ENCODE results near the gene ZNF763.

ZNF763 gene

DNA sequence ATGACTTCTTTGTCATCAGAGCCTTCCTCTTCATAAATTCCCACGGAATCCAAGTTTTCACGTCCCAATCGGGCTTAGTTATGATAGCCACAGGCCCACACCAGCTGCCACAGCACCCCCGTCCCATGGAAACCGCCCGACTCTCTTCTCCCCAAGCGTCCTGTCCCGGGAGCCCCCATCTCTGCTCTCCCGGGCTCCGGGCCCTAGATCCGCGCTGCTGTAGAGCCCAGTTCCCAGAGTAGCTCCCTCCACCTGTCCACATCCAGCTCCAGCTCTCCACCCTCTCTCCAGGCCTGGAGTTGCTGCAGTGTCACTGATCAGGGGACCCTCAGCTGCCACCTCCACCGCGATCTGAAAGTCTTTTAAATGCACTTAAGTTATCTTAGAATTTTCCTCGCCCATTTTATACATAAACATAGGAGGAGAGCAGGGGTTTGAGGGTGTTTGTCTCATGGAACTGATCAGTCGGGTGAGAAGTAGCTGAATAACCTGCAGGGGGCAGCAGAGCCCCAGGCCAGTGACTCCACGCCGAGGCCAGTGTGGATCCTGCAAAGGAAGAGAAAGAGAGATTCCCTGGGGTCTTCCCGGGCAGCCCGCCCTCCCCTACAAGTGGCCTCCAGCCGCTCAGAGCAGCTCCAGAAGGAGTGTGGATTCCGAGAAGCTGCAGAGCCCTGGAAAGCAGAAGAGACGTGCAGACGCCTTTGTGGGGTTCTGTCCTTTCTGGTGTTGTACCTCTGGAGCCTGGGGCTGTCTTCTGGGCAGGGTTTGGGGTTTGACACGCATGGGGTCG lies 1.1 kb upstream of the ZNF763 start:
- no peak overlapping the region; the same call in 1 of the 2 replicates for H3K27ac ChIP-seq (ENCODE audit: low read length)
- H2AFZ ChIP-seq (ENCODE audit: low read depth, low read length): peak overlapping the region; percentile 97; the same call in 1 of the 2 replicates
- H4K20me1 ChIP-seq (ENCODE audit: insufficient read depth, low read length): no peaks in the 10 kb centered on the region
- H3K79me2 ChIP-seq (ENCODE audit: insufficient read depth, low read length): no peaks in the 10 kb centered on the region
- no peaks in the 10 kb centered on the region for H3K9me3 ChIP-seq (ENCODE audit: insufficient read depth, low read length, severe bottlenecking)
- no peak for TF ChIP-seq EZH2 (IDR thresholded peaks at IDR 0.05; ENCODE audit: borderline replicate concordance, low read depth, low read length, severe bottlenecking)
- TF ChIP-seq, protein P1, sequence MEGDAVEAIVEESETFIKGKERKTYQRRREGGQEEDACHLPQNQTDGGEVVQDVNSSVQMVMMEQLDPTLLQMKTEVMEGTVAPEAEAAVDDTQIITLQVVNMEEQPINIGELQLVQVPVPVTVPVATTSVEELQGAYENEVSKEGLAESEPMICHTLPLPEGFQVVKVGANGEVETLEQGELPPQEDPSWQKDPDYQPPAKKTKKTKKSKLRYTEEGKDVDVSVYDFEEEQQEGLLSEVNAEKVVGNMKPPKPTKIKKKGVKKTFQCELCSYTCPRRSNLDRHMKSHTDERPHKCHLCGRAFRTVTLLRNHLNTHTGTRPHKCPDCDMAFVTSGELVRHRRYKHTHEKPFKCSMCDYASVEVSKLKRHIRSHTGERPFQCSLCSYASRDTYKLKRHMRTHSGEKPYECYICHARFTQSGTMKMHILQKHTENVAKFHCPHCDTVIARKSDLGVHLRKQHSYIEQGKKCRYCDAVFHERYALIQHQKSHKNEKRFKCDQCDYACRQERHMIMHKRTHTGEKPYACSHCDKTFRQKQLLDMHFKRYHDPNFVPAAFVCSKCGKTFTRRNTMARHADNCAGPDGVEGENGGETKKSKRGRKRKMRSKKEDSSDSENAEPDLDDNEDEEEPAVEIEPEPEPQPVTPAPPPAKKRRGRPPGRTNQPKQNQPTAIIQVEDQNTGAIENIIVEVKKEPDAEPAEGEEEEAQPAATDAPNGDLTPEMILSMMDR (IDR thresholded peaks at IDR 0.05; ENCODE audit: borderline replicate concordance, extremely low read depth, low read length, poor library complexity, severe bottlenecking): peak; percentile 89
- H3K9ac ChIP-seq (ENCODE audit: low read depth, low read length): peak overlapping the region; percentile 71; the same call in 1 of the 2 replicates
- peak overlapping the region; percentile 90 for H3K4me2 ChIP-seq (ENCODE audit: insufficient read depth, low read length)
- DNase-seq (peak; percentile 80), ATAC-seq (ENCODE audit: insufficient read depth, low read depth) (peak; percentile 66)
- 0 out of 4 replicates have a peak overlapping the region, but pooled peaks of 1 of the 2 experiments have one; percentile 18 for H3K4me3 ChIP-seq (ENCODE audit: low read depth in 1 of 2, low read length in 2 of 2)
- H3K4me1 ChIP-seq (ENCODE audit: insufficient read depth, low read length): peaks cover 29% of the 10 kb centered on the region
- no peaks in the 10 kb centered on the region for H3K36me3 ChIP-seq (ENCODE audit: insufficient read depth, low read length)
- no peaks in the 10 kb centered on the region for H3K27me3 ChIP-seq (ENCODE audit: insufficient read depth, low read length, poor library complexity)

DNA sequence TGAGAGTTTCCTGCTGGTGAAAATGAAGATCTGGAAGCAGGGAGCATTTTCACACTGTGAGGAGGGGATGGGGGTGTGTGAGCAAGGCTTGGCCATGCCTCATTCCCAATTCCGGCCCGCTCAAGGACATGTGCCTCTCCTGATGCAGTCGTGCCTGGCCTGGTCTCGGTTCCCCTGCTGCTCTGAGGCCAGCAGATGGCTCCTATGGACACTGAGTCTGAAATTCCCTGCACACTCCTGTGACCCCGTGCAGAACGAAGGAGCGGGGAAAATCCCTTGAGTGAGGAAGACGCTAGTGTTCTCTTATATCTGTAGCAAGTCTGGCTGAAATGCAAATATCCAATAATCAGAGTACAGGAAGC lies 363 bp upstream of the ZNF763 start:
- H2AFZ ChIP-seq (ENCODE audit: low read depth, low read length): peak overlapping the region; percentile 97
- no peaks in the 10 kb centered on the region for H4K20me1 ChIP-seq (ENCODE audit: insufficient read depth, low read length)
- no peaks in the 10 kb centered on the region for H3K9me3 ChIP-seq (ENCODE audit: insufficient read depth, low read length, severe bottlenecking)
- DNase-seq (no peak), ATAC-seq (ENCODE audit: insufficient read depth, low read depth) (no peak)
- peak overlapping the region; percentile 71 for H3K9ac ChIP-seq (ENCODE audit: low read depth, low read length)
- peak overlapping the region; percentile 90 for H3K4me2 ChIP-seq (ENCODE audit: insufficient read depth, low read length)
- peak overlapping the region; percentile 85 for H3K27ac ChIP-seq (ENCODE audit: low read length)
- H3K4me1 ChIP-seq (ENCODE audit: insufficient read depth, low read length): peaks cover 29% of the 10 kb centered on the region
- peak overlapping the region in 1 of 2 experiments; percentile 86; a peak in 2 of 4 replicates for H3K4me3 ChIP-seq (ENCODE audit: low read depth in 1 of 2, low read length in 2 of 2)
- no peaks in the 10 kb centered on the region for H3K79me2 ChIP-seq (ENCODE audit: insufficient read depth, low read length)
- TF ChIP-seq, protein P1 (IDR thresholded peaks at IDR 0.05; ENCODE audit: borderline replicate concordance, extremely low read depth, low read length, poor library complexity, severe bottlenecking): peak; percentile 33
- no peak for TF ChIP-seq EZH2 (IDR thresholded peaks at IDR 0.05; ENCODE audit: borderline replicate concordance, low read depth, low read length, severe bottlenecking)
- H3K27me3 ChIP-seq (ENCODE audit: insufficient read depth, low read length, poor library complexity): no peaks in the 10 kb centered on the region
- no peaks in the 10 kb centered on the region for H3K36me3 ChIP-seq (ENCODE audit: insufficient read depth, low read length)

DNA sequence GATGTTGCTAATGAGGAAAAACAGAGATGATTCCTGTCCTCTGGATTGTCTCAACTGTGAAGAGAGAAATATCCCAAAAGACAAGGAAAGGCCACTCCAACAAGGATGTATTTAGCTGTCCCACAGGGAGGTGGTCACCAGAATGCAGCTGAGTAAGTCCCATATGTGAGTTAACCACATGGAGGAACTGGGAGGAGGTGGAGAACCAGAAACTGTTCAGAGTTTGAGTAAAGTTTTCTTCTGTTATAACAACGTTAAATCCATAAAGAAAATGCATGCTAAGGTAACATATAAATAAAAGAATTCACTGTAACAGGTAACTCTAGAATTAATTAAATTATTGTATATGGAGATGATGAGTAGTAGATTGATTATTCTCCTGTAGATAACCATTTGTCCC lies 5.3 kb downstream of the ZNF763 start:
- Histone ChIP-seq H4K20me1 (ENCODE audit: insufficient read depth, low read length) (no peaks in the 10 kb centered on the region), H3K4me3 (ENCODE audit: low read depth in 1 of 2, low read length in 2 of 2) (no peak overlapping the region), H3K9me3 (ENCODE audit: insufficient read depth, low read length, severe bottlenecking) (no peaks in the 10 kb centered on the region), H3K27ac (ENCODE audit: low read length) (no peak overlapping the region), H3K4me2 (ENCODE audit: insufficient read depth, low read length) (no peak overlapping the region), H3K9ac (ENCODE audit: low read depth, low read length) (no peak overlapping the region), H2AFZ (ENCODE audit: low read depth, low read length) (no peak overlapping the region), H3K27me3 (ENCODE audit: insufficient read depth, low read length, poor library complexity) (no peaks in the 10 kb centered on the region), H3K79me2 (ENCODE audit: insufficient read depth, low read length) (no peaks in the 10 kb centered on the region), H3K36me3 (ENCODE audit: insufficient read depth, low read length) (no peaks in the 10 kb centered on the region), H3K4me1 (ENCODE audit: insufficient read depth, low read length) (peaks cover 12% of the 10 kb centered on the region)
- TF ChIP-seq, protein P1 (IDR thresholded peaks at IDR 0.05; ENCODE audit: borderline replicate concordance, extremely low read depth, low read length, poor library complexity, severe bottlenecking): no peak
- DNase-seq (no peak), ATAC-seq (ENCODE audit: insufficient read depth, low read depth) (no peak)

All from DND-41 (cell line).